Measurements from ENCODE around the gene SHF. TPM values are rescaled to one million over a fixed set of nuclear protein-coding genes. Genes with fewer than 3 reads are reported as not detected.

The SHF gene
- polyA plus RNA-seq, 3 donors = 0.58 to 0.70 (median 0.67) TPM

- H3K9me3 ChIP-seq (replicated peaks in 1 of 2; ENCODE audit: control insufficient read depth in 1 of 2, insufficient read depth in 1 of 2, low read length in 2 of 2) = no peaks in the 10 kb centered on the region
- no peaks in the 10 kb centered on the region for H4K20me1 ChIP-seq (ENCODE audit: insufficient read depth, low read length)
- peaks cover 3 to 7% (median 6%) of the 10 kb centered on the region in 3 donors for H3K27me3 Mint-ChIP-seq (ENCODE audit: low read depth in 3 of 3)
- peaks cover 0 to 3% (median 0%) of the 10 kb centered on the region in 7 donors for H3K9me3 Mint-ChIP-seq
- TF ChIP-seq CTCF (IDR thresholded peaks at IDR 0.05) = no peak
- no peak overlapping the region for H3K4me2 ChIP-seq (replicated peaks; ENCODE audit: extremely low read depth, low read length, poor library complexity, severe bottlenecking)
- no peak overlapping the region for H3K4me3 ChIP-seq (replicated peaks in 1 of 3; ENCODE audit: low read depth in 2 of 3, low read length in 3 of 3)
- H3K36me3 Mint-ChIP-seq = peaks cover 0 to 7% of the 10 kb centered on the region in 2 donors
- H3K27ac ChIP-seq (ENCODE audit: low read depth in 1 of 2, low read length in 2 of 2) = no peak overlapping the region
- 96% methylated on average over 5 of the region's 6 CpGs for WGBS (ENCODE audit: insufficient coverage)
- intact Hi-C loops (cut with micrococcal nuclease) = no loop called here
- no peaks in the 10 kb centered on the region for H3K36me3 ChIP-seq (replicated peaks in 1 of 2; ENCODE audit: control insufficient read depth in 1 of 2, insufficient read depth in 2 of 2, low read length in 2 of 2)
- no peak overlapping the region for H3K27ac Mint-ChIP-seq
- no peak for DNase-seq
- H3K4me1 ChIP-seq (ENCODE audit: control insufficient read depth in 1 of 2, insufficient read depth in 2 of 2, low read length in 2 of 2) = no peaks in the 10 kb centered on the region
- H3K27me3 ChIP-seq (ENCODE audit: control insufficient read depth in 2 of 2, insufficient read depth in 2 of 2, low read length in 2 of 2) = no peaks in the 10 kb centered on the region
- no peaks in the 10 kb centered on the region for H3K4me1 Mint-ChIP-seq
- H3K4me3 Mint-ChIP-seq = no peak overlapping the region
- no peak overlapping the region for H3K9ac ChIP-seq (ENCODE audit: insufficient read depth, low read length, poor library complexity, severe bottlenecking)
- H3K79me2 ChIP-seq (ENCODE audit: insufficient read depth, low read length) = no peaks in the 10 kb centered on the region
- H2AFZ ChIP-seq (ENCODE audit: insufficient read depth, low read depth, low read length, poor library complexity, severe bottlenecking) = no peak overlapping the region
Observed at GRCh38 chr15:45150481-45150880, 37.3 kb downstream of the SHF start.

DNA sequence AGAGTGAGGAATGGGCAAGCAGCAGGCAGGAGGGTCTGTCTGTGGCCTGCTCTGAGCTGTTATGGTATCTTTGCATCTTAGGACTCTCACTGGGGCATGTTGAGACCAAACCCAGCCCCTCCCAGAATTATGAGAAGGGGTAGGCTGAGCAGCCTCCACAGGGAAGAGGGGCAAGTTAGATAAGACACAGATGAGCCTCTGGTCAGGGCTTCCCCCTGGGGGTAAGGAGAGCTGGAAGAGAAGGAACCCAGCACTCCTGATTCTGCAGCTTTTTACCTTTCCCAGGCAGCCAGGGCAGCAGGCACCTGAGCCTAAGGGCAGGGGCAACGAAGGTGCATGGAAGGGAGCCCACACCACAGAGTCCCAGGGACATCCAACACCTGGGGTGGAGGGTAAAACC, 38.7 kb downstream of the SHF start:
- H3K27ac Mint-ChIP-seq = no peak overlapping the region
- no peak for TF ChIP-seq CTCF (IDR thresholded peaks at IDR 0.05)
- H3K9me3 ChIP-seq (replicated peaks in 1 of 2; ENCODE audit: control insufficient read depth in 1 of 2, insufficient read depth in 1 of 2, low read length in 2 of 2) = no peaks in the 10 kb centered on the region

More for the DNA sequence above, 38.7 kb downstream of the SHF start:
- peaks cover 0 to 7% of the 10 kb centered on the region in 2 donors for H3K36me3 Mint-ChIP-seq
- Histone ChIP-seq H3K4me1 (ENCODE audit: control insufficient read depth in 1 of 2, insufficient read depth in 2 of 2, low read length in 2 of 2) (no peaks in the 10 kb centered on the region), H3K36me3 (replicated peaks in 1 of 2; ENCODE audit: control insufficient read depth in 1 of 2, insufficient read depth in 2 of 2, low read length in 2 of 2) (no peaks in the 10 kb centered on the region), H2AFZ (ENCODE audit: insufficient read depth, low read depth, low read length, poor library complexity, severe bottlenecking) (no peak overlapping the region), H3K79me2 (ENCODE audit: insufficient read depth, low read length) (no peaks in the 10 kb centered on the region), H4K20me1 (ENCODE audit: insufficient read depth, low read length) (no peaks in the 10 kb centered on the region), H3K4me2 (replicated peaks; ENCODE audit: extremely low read depth, low read length, poor library complexity, severe bottlenecking) (no peak overlapping the region), H3K4me3 (replicated peaks in 1 of 3; ENCODE audit: low read depth in 2 of 3, low read length in 3 of 3) (no peak overlapping the region), H3K27me3 (ENCODE audit: control insufficient read depth in 2 of 2, insufficient read depth in 2 of 2, low read length in 2 of 2) (no peaks in the 10 kb centered on the region), H3K27ac (ENCODE audit: low read depth in 1 of 2, low read length in 2 of 2) (no peak overlapping the region), H3K9ac (ENCODE audit: insufficient read depth, low read length, poor library complexity, severe bottlenecking) (no peak overlapping the region)
- H3K4me1 Mint-ChIP-seq = no peaks in the 10 kb centered on the region
- DNase-seq = no peak
- H3K27me3 Mint-ChIP-seq (ENCODE audit: low read depth in 3 of 3) = peaks cover 6 to 9% (median 8%) of the 10 kb centered on the region in 3 donors
- peaks cover 0 to 3% (median 0%) of the 10 kb centered on the region in 7 donors for H3K9me3 Mint-ChIP-seq
- no peak overlapping the region for H3K4me3 Mint-ChIP-seq
- intact Hi-C loops (cut with micrococcal nuclease) = no loop called here
- no CpG with 5 or more reads among the region's 1 CpG for WGBS (ENCODE audit: insufficient coverage)
